K562 (cell line): ENCODE results near the gene RPL39L. TPM values are rescaled to one million over a fixed set of nuclear protein-coding genes. Genes with fewer than 3 reads are reported as not detected.

Experiments
- DACH1 ChIP-seq: fragments of 450-650 bp; IDR thresholded peaks from 2 replicates; pipeline ENCODE4 v1.6.1; 2018; ENCODE audit not compliant: partially characterized antibody
- HNRNPL ChIP-seq: fragments of 200-400 bp; formaldehyde crosslinking; IDR thresholded peaks from 2 replicates; pipeline ENCODE4 v1.6.1; 2017; ENCODE audit warnings: low read depth, mild to moderate bottlenecking, low read length
- MAFG ChIP-seq: fragments of 450-650 bp; conservative IDR thresholded peaks from 2 replicates; pipeline ENCODE4 v1.6.1; 2016; ENCODE audit warnings: missing genetic modification characterization, missing compliant biosample characterization
- PHF21A ChIP-seq: fragments of 450-650 bp; IDR thresholded peaks from 2 replicates; pipeline ENCODE4 v1.6.1; 2017; ENCODE audit warnings: low read depth, borderline replicate concordance
- RERE ChIP-seq: sonication (generic); formaldehyde crosslinking; IDR thresholded peaks from 2 replicates; pipeline ENCODE4 v1.8.0; 2023; ENCODE audit warnings: missing genetic modification reagents, mild to moderate bottlenecking, borderline replicate concordance
- ZHX1 ChIP-seq: fragments of 150-350 bp; conservative IDR thresholded peaks from 2 replicates; pipeline ENCODE4 v1.6.1; 2014; ENCODE audit warnings: low read length
- ZKSCAN3 ChIP-seq: fragments of 250-450 bp; sonication (Bioruptor Pico); IDR thresholded peaks from 2 replicates; pipeline ENCODE4 v1.4.0; 2020
- ZNF134 ChIP-seq: fragments of 250-450 bp; sonication (Bioruptor Pico); conservative IDR thresholded peaks from 2 replicates; pipeline ENCODE4 v1.4.0; 2020
- ZNF324 ChIP-seq: fragments of 250-450 bp; sonication (Bioruptor Pico); IDR thresholded peaks from 2 replicates; pipeline ENCODE4 v1.4.0; 2020; ENCODE audit warnings: mild to moderate bottlenecking
- polyA plus RNA-seq, 8 experiments: library from polyadenylated mRNA; depleted of rRNA in 4 of 8; stranded (reverse) in 5 of 8; unstranded in 3 of 8; fragments of >200 nt; fragmentation: Nextera tagmentation in 2 of 8; fragmentation: Illumina TruSeq in 1 of 8; extraction: Ambion mirVana in 2 of 8; extraction: Trizol in 1 of 8; gene quantifications; 2 replicates each; pipeline versions ENCODE4 v1.2.1 to v1.2.3, GENCODE V29; 2011 to 2014; ENCODE audit warnings: inconsistent platforms in 1 of 8, missing spikeins in 1 of 8
- total RNA-seq, 7 experiments: library from RNA; depleted of rRNA in 6 of 7; stranded (reverse); fragments of >200 nt in 6 of 7; fragmentation: Illumina TruSeq in 2 of 7; extraction: Trizol in 2 of 7; gene quantifications; 2 replicates each; pipeline versions ENCODE4 v1.2.1 to v1.2.3, GENCODE V29; 2011 to 2021; ENCODE audit warnings: low replicate concordance in 1 of 7
- TF ChIP-seq, protein P1 (sequence below): sonication (generic); formaldehyde crosslinking; IDR thresholded peaks from 2 replicates; pipeline ENCODE4 v1.8.1; 2022; ENCODE audit warnings: missing genetic modification reagents
- TF ChIP-seq, protein P2 (sequence below): fragments of 200-400 bp; formaldehyde crosslinking; IDR thresholded peaks from 2 replicates; pipeline ENCODE4 v1.6.1; 2017; ENCODE audit warnings: mild to moderate bottlenecking, low read depth, low read length, moderate library complexity
- TF ChIP-seq, protein P3 (sequence below), 2 experiments: fragments of 450-650 bp in 1 of 2; IDR thresholded peaks; 2 replicates each; pipeline ENCODE4 v1.6.1; 2011 to 2017; ENCODE audit warnings: low read depth in 2 of 2, antibody characterized with exemption in 1 of 2, borderline replicate concordance in 1 of 2, low read length in 1 of 2, mild to moderate bottlenecking in 1 of 2, mixed read lengths in 1 of 2; ENCODE audit not compliant: control insufficient read depth in 1 of 2

The RPL39L gene
- total and polyA plus RNA-seq, 9 of the 15 experiments (the other 6 are each of a cell fraction or from before 2014, with no cell fraction given): 15.0 to 122 (median 45.5) TPM

DNA sequence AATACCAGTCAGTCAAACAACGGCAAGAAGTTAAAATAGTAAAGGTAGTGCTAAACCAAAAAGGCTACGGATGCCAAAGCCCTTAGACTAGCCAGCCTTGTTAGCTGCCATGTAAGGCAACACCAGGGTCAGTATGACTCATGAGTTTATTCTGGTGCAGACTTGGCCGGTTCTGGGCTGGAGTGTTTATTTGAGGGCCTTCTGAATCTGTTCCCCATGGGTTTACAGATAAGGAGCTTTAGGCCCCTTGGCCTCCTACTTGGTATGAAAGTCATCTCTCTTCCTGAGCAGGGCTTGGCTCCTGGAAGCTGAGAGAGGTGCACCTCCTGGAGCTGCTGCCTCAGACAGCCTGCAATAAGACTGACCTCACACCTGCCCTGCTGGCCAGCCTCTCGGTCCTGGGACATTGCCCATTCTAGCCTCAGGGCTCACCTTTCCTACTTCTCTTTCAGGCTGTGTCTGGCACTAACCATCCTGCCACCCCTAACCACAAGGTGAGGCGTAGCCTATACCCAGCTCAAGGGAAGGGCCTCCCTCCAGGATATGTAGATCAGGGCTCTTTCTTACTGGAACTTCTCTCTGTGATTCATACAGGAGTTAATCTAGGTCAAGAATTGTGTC is 47.6 kb upstream of the RPL39L start (continued):
- TF ChIP-seq HNRNPL (no peak), MAFG (peak; percentile 68), RERE (CRISPR knock-in tag) (no peak), ZNF134 (CRISPR knock-in tag) (no peak), PHF21A (peak; percentile 88), DACH1 (no peak), ZKSCAN3 (CRISPR knock-in tag) (no peak), ZHX1 (no peak), ZNF324 (CRISPR knock-in tag) (no peak)
- TF ChIP-seq, protein P1, sequence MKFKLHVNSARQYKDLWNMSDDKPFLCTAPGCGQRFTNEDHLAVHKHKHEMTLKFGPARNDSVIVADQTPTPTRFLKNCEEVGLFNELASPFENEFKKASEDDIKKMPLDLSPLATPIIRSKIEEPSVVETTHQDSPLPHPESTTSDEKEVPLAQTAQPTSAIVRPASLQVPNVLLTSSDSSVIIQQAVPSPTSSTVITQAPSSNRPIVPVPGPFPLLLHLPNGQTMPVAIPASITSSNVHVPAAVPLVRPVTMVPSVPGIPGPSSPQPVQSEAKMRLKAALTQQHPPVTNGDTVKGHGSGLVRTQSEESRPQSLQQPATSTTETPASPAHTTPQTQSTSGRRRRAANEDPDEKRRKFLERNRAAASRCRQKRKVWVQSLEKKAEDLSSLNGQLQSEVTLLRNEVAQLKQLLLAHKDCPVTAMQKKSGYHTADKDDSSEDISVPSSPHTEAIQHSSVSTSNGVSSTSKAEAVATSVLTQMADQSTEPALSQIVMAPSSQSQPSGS (CRISPR knock-in tag): no peak
- TF ChIP-seq, protein P2, sequence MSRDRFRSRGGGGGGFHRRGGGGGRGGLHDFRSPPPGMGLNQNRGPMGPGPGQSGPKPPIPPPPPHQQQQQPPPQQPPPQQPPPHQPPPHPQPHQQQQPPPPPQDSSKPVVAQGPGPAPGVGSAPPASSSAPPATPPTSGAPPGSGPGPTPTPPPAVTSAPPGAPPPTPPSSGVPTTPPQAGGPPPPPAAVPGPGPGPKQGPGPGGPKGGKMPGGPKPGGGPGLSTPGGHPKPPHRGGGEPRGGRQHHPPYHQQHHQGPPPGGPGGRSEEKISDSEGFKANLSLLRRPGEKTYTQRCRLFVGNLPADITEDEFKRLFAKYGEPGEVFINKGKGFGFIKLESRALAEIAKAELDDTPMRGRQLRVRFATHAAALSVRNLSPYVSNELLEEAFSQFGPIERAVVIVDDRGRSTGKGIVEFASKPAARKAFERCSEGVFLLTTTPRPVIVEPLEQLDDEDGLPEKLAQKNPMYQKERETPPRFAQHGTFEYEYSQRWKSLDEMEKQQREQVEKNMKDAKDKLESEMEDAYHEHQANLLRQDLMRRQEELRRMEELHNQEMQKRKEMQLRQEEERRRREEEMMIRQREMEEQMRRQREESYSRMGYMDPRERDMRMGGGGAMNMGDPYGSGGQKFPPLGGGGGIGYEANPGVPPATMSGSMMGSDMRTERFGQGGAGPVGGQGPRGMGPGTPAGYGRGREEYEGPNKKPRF: no peak
- TF ChIP-seq, protein P3, sequence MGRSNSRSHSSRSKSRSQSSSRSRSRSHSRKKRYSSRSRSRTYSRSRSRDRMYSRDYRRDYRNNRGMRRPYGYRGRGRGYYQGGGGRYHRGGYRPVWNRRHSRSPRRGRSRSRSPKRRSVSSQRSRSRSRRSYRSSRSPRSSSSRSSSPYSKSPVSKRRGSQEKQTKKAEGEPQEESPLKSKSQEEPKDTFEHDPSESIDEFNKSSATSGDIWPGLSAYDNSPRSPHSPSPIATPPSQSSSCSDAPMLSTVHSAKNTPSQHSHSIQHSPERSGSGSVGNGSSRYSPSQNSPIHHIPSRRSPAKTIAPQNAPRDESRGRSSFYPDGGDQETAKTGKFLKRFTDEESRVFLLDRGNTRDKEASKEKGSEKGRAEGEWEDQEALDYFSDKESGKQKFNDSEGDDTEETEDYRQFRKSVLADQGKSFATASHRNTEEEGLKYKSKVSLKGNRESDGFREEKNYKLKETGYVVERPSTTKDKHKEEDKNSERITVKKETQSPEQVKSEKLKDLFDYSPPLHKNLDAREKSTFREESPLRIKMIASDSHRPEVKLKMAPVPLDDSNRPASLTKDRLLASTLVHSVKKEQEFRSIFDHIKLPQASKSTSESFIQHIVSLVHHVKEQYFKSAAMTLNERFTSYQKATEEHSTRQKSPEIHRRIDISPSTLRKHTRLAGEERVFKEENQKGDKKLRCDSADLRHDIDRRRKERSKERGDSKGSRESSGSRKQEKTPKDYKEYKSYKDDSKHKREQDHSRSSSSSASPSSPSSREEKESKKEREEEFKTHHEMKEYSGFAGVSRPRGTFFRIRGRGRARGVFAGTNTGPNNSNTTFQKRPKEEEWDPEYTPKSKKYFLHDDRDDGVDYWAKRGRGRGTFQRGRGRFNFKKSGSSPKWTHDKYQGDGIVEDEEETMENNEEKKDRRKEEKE (IDR thresholded peaks at IDR 0.05; ENCODE audit: borderline replicate concordance in 1 of 2, control insufficient read depth in 1 of 2, low read depth in 2 of 2, low read length in 1 of 2): no peak
